Skin epidermis (tissue), 12 donors: ENCODE results near the gene ARHGEF16.

Source experiments
- H3K27ac ChIP-seq, 21 experiments: fragments of 200-600 bp; sonication (generic) in 11 of 21; one replicate each; pipeline ENCODE4 v1.5.0; 2020; ENCODE audit warnings: mild to moderate bottlenecking in 3 of 21, inconsistent platforms in 2 of 21, moderate library complexity in 2 of 21
- H3K4me3 ChIP-seq, 7 experiments: fragments of 200-600 bp; sonication (generic) in 2 of 7; one replicate each; pipeline ENCODE4 v1.5.0; 2020; ENCODE audit warnings: inconsistent platforms in 2 of 7, mild to moderate bottlenecking in 2 of 7, moderate library complexity in 1 of 7

Gene ARHGEF16

GRCh38 chr1:3453891-3454810, at the start of gene ARHGEF16:
ARHGEF16 (plus strand) TSS chr1:3454665; CDS start chr1:3463085, 8,420 bp downstream.
- H3K27ac ChIP-seq: peak within 1 kb of the TSS in 5 of 21 experiments; percentile 48 to 72 (median 61)
- peak within 1 kb of the TSS; percentile 22 to 50 (median 42) for H3K4me3 ChIP-seq

DNA sequence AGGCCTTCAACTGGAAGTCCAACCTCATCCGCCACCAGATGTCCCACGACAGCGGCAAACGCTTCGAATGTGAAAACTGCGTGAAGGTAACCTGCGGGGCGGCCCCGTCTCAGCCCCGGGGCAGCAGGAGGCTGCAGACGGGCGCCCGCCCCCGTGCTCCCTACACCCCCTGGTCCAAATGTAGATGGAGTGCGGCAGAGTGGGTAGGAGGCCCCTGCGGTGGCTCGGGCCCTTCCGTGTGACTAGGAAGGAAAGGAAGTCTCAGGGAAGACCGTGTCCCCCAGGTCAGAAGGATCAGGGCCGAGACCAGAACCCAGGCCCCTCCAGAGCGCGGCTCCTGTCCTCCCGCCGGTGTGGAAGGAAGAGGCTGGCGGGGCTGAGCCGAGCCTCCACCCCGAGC, 49.7 kb upstream of the ARHGEF16 start:
- Histone ChIP-seq H3K4me3 (no peak overlapping the region), H3K27ac (no peak overlapping the region)

DNA sequence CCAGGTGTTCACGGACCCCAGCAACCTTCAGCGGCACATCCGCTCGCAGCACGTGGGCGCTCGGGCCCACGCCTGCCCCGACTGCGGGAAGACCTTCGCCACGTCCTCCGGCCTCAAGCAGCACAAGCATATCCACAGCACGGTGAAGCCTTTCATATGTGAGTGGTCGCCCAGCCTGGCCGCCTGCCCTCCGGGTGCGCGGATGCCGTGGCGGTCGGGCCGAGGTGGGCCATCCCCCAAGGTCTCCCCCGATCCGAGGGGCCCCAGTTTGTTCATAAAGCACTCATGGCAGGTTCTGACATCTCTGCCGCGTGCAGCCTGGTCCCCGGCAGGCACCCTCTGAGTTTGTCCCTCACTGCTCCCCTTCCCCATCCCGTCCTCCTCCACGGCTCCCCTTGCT, 49.0 kb upstream of the ARHGEF16 start:
- H3K4me3 ChIP-seq: no peak overlapping the region

GRCh38 chr1:3405974-3406867, 48.2 kb upstream of the ARHGEF16 start:
- H3K27ac ChIP-seq: no peak overlapping the region
- H3K4me3 ChIP-seq: no peak overlapping the region

More for the DNA sequence above, 49.0 kb upstream of the ARHGEF16 start:
- H3K27ac ChIP-seq: no peak overlapping the region

GRCh38 chr1:3407021-3407420, 47.4 kb upstream of the ARHGEF16 start:
- H3K27ac ChIP-seq: no peak overlapping the region
- no peak overlapping the region for H3K4me3 ChIP-seq

- Histone ChIP-seq H3K27ac (no peak overlapping the region), H3K4me3 (no peak overlapping the region)
These were observed 45.7 kb upstream of the ARHGEF16 start for GRCh38 chr1:3408751-3409266.

DNA sequence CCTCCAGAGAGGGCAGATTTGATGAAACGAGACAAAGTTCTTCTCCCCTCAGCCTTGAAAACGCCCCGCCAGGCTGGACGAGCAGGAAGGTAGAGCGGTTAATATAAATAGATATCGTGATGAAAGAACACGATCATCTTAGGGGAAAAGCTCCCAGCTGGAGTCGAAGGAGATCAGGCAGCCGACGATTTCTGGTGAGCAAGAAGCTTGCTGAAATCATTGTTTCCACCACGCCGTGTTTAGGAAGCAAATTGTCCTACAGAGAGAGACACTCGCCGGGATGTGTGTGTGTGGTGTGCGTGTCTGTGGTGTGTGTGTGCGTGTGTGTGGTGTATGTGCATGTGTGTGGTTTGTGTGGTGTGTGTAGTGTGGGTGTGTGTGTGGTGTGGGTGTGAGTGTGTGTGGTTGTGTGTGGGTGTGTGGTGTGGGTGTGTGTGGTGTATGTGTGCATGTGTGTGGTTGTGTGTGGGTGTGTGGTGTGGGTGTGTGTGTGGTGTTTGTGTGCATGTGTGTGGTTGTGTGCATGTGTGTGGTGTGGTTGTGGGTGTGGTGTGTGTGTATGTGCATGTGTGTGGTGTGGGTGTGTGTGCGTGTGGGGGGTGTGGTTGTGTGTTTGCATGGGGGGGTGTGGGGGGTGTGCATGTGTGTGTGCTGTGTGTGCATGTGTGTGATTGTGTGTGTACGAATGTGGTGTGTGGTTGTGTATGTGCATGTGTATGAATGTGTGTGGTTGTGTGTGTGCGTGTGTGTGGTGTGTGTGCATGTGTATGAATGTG, 44.9 kb upstream of the ARHGEF16 start:
- Histone ChIP-seq H3K27ac (no peak overlapping the region), H3K4me3 (no peak overlapping the region)

GRCh38 chr1:3410142-3410925, 44.1 kb upstream of the ARHGEF16 start:
- Histone ChIP-seq H3K27ac (no peak overlapping the region), H3K4me3 (no peak overlapping the region)

DNA sequence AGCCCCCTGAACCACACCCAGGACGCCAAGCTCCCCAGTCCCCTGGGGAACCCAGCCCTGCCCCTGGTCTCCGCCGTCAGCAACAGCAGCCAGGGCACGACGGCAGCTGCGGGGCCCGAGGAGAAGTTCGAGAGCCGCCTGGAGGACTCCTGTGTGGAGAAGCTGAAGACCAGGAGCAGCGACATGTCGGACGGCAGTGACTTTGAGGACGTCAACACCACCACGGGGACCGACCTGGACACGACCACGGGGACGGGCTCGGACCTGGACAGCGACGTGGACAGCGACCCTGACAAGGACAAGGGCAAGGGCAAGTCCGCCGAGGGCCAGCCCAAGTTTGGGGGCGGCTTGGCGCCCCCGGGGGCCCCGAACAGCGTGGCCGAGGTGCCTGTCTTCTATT, 42.7 kb upstream of the ARHGEF16 start:
- Histone ChIP-seq H3K27ac (no peak overlapping the region), H3K4me3 (no peak overlapping the region)

- no peak overlapping the region for H3K27ac ChIP-seq
- no peak overlapping the region for H3K4me3 ChIP-seq
These were observed 42.1 kb upstream of the ARHGEF16 start for GRCh38 chr1:3412376-3412775.

DNA sequence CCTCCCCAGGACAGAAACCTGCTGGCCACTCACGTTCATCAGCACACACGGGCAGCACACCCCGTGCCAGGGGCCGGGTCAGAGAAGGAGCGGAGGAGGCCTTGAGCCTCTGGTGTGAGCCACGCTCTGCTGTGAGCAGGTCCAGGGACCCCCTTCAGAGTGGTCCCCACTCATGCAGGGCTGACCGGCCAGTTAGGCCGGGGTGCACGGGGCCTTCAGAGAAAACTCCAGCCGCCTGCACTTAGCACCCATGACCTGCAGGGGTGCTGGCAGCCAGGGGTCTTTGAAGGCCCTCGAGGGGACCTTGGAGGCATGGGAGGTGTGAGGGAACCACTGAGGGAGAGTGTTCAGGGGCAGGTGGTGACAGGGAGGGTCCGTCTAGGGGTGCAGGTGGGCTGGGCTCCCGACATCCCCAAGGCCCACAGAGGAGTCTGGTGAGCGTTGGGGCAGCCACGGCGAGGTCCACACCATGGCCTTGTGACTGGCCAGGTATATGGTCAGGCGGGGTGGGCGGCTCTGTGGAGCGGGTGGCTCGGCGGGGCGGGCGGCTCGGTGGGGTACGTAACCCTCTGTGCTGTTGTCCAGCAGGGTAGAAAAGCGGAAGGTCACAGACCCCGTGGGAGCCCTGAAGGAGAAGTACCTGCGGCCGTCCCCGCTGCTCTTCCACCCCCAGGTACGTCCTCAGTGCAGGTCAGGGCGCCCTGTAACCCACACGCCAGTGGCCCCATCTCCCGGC, 40.3 kb upstream of the ARHGEF16 start:
- Histone ChIP-seq H3K4me3 (no peak overlapping the region), H3K27ac (no peak overlapping the region)

DNA sequence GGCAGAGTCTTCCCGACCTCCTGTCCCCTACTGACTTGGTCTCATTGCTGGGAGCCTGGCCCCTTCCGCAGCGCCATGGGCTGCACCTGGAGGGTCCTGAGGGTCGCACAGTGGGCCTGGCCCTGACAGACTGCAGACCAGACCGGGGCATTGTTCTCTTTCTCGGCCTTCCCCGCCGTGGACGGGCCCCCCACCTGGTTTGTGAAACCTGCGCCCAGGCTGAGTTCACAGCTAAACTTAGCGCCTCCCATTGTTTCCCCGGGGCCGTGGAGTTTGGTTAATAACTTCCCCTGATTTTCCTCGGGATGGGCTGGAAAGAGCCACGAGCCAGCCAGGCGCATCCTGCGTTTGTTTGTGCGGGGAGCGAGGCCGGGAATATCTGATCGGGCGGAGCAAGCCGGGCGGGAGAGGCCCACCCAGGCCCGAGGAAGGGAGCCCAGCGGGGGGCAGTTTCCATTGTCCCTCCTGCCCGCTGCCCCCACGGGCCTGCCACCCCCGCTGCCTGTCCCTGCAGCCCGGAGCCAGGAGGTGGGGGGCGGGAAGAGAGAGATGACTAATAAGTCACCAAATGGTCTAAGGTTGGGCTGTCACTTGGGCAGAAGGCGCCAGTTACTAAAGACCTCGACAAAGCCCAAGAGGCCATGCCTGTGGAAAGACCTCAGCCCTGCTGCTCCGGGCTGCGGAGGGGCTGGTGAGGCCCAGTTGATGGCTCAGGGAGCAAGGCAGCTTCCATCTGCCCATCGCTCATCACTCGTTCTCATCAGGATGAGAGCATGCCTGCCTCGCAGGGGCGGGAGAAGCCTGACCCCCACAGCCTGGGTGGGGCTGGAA, 39.0 kb upstream of the ARHGEF16 start:
- H3K27ac ChIP-seq: no peak overlapping the region
- no peak overlapping the region for H3K4me3 ChIP-seq

- H3K27ac ChIP-seq: no peak overlapping the region
These were observed 37.3 kb upstream of the ARHGEF16 start for GRCh38 chr1:3417082-3417739.

DNA sequence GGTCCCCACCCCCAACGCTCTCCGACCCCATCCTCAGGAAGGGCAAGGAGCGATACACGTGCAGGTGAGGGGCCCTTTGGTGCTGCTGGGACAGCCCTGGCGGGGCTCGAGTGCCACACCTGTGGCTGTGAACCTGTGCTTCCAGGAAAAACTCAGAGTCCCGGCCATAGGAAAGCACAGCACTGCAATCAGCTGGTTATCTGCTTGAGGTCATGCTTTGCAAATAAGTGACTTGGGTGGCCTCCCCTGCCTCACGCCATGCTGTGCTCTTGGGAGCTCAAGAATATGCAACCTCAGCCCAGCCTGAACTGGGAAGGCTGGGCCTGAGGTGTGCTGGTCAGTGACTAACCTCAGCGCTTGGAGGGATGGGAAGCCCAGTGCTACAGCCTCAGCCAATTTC, 36.5 kb upstream of the ARHGEF16 start:
- H3K4me3 ChIP-seq: no peak overlapping the region
- H3K27ac ChIP-seq: no peak overlapping the region

More at GRCh38 chr1:3417082-3417739, 37.3 kb upstream of the ARHGEF16 start:
- no peak overlapping the region for H3K4me3 ChIP-seq

DNA sequence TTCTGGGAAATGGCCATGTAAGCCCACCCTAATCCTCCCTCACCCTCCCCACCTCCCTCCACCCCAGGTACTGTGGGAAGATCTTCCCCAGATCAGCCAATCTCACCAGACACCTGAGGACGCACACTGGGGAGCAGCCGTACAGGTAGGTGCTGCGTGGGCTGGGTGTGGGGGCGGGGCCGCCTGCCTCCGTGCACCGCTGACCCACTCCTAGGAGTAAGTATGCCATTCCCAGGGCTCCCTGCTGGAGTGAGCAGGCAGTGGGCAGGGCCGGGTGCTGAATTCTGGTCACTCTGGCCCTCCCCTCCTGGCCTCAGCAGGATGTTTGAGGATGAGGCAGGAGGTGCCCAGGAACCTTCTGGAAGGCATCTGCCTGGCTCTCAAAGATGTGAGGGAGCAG, 35.9 kb upstream of the ARHGEF16 start:
- Histone ChIP-seq H3K4me3 (no peak overlapping the region), H3K27ac (no peak overlapping the region)

DNA sequence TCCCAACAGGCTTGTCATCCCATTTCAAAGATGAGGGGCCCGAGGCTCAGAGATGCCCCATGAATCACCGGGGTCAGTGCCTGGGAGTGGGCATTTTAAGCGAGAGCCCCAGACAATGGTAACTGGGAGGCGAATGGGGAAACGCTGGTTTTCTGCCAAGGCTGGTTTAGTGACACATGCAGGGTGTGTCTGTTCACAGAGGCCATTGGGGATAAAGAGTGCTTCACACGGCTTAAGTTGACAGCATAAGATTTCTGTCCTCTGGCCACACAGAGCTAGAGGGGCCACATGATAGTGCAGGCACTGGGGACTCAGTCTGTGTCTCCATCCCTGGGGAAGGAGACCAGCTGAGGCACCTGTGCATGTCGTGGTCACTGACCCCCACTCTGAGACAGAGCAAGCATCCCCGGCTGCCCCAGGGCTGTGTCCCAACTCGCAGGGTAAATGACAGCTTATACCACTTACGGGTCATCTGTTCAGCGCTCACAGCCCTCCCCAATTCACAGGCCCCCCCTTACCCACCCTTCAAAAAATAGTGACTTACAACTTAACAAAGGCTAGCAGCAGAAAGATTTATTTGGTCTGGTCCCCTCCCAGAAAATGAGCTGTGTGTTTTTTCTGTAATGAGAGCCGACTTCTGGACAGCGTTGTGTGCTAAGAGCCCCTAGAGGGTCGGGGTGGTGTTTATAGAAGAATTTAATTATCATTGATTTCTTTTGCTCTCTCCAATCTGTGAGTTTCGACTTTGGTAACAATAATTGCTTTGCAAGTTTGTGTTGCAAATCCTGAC, 34.9 kb upstream of the ARHGEF16 start:
- Histone ChIP-seq H3K4me3 (no peak overlapping the region), H3K27ac (no peak overlapping the region)
